Body of pancreas (tissue), 4 donors: ENCODE data around the gene TMEM35B. TPM values are rescaled to one million over a fixed set of nuclear protein-coding genes. Genes with fewer than 3 reads are reported as not detected.
"Not testable (repeated sequence)": the region's sequence is repeated elsewhere in the genome, so short reads cannot be mapped to it uniquely, and the experiment has no call there.

ENCODE experiments used
- ATAC-seq: fragments of 150-250 bp; one replicate; pipeline ENCODE4 v1.9.1; 2016
- DNase-seq, 4 donors: peaks; one replicate each; pipeline ENCODE4 v3.0.0-alpha.2; 2019
- H3K27ac ChIP-seq, 4 donors: fragments of 200-600 bp; sonication (generic); 1 replicate in 3 of 4; 2 replicates in 1 of 4; pipeline versions ENCODE4 v1.5.1 to v1.6.1; 2016 to 2019; ENCODE audit warnings: mild to moderate bottlenecking in 1 of 4, mixed read lengths in 1 of 4, moderate library complexity in 1 of 4
- H3K27me3 ChIP-seq, 2 donors: fragments of 200-600 bp; sonication (generic); one replicate each; pipeline ENCODE4 v1.6.0; 2016; ENCODE audit warnings: mild to moderate bottlenecking in 1 of 2
- H3K36me3 ChIP-seq, 2 donors: fragments of 200-600 bp; sonication (generic); replicated peaks in 1 of 2; 2 replicates each; pipeline ENCODE4 v1.5.1; 2016; ENCODE audit warnings: low read depth in 2 of 2; ENCODE audit not compliant: insufficient read depth in 1 of 2
- H3K4me1 ChIP-seq: fragments of 200-600 bp; sonication (generic); one replicate; pipeline ENCODE4 v1.6.0; 2016
- H3K4me3 ChIP-seq, 2 donors: fragments of 200-600 bp; sonication (generic); 1 replicate in 1 of 2; 2 replicates in 1 of 2; pipeline ENCODE4 v1.5.1; 2016 to 2019
- H3K9me3 ChIP-seq, 3 donors: fragments of 200-600 bp; sonication (generic); 1 replicate in 2 of 3; 2 replicates in 1 of 3; pipeline ENCODE4 v1.5.1; 2016
- POLR2A ChIP-seq, 3 donors: fragments of 450-650 bp; IDR thresholded peaks; one replicate each; pipeline ENCODE4 v1.6.1; 2016; ENCODE audit warnings: antibody characterized with exemption in 3 of 3, mild to moderate bottlenecking in 2 of 3
- WGBS, 2 donors: methylation state at CpG; one replicate each; pipeline ENCODE4 v1.1.5; 2017; 5-methylcytosine and 5-hydroxymethylcytosine counted together
- intact Hi-C: fragments of 100-400 bp; cut with DNase I; formaldehyde crosslinking; loops from one replicate; pipeline ENCODE4 v1.15.1; 2023
- small RNA-seq: library from RNA; depleted of rRNA; stranded (forward); fragments of <200 nt; gene quantifications from one replicate; pipeline ENCODE3, GENCODE V24; 2016
- total RNA-seq, 2 donors: library from RNA; depleted of rRNA; stranded (reverse); fragments of >200 nt; gene quantifications; one replicate each; pipeline ENCODE4 v1.1.0, GENCODE V29; 2016
- TF ChIP-seq, protein P1 (sequence below), 7 experiments: fragments of 450-650 bp in 4 of 7; fragments of 200-600 bp in 3 of 7; sonication (generic) in 3 of 7; IDR thresholded peaks; one replicate each; pipeline ENCODE4 v1.5.1; 2016 to 2019; ENCODE audit warnings: antibody characterized with exemption in 7 of 7

Gene TMEM35B
- total RNA-seq, 2 donors from 2014 or later: 15.5 to 37.1 TPM

DNA sequence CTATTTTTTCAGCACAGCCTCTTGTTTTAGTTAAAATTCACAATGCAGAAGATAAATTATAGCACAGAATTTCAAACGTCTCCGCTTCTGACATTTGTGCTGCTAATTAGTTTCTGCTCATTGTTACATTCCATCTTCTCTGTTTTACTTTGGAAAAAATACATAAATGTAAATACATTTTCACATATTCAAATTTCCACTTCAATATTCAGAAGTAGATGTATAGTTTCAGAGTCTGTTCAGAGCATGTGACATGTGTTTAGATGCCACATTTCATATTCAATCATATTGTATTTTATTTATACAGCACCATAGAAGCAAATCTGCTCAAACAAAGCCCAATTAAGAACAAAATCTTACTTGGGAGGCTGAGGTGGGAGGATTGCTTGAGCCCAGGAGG, 19.6 kb downstream of the TMEM35B start:
- no peak for ATAC-seq
- intact Hi-C loops: no loop called here
- WGBS, 2 donors: 67 to 78% methylated on average over 2 of the region's 2 CpGs

DNA sequence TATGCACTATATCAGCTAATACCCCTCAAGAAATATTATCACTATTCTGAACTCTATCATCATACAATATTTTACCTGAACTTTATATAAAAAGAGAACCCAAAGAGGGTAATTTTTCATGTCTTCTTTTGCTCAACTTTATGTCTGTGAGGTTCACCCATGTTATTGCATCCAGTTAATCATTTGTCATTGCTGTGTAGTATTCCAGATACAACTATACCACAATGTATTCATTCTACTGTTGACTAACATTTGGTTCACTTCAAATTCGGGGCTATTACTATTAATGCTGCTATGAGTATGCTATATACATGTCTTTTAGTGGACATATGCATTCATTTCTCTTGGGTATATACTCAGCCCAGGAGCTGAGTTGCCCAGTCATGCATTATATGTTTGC, 34.7 kb downstream of the TMEM35B start:
- no peak for TF ChIP-seq POLR2A (IDR thresholded peaks at IDR 0.05)
- TF ChIP-seq, protein P1, sequence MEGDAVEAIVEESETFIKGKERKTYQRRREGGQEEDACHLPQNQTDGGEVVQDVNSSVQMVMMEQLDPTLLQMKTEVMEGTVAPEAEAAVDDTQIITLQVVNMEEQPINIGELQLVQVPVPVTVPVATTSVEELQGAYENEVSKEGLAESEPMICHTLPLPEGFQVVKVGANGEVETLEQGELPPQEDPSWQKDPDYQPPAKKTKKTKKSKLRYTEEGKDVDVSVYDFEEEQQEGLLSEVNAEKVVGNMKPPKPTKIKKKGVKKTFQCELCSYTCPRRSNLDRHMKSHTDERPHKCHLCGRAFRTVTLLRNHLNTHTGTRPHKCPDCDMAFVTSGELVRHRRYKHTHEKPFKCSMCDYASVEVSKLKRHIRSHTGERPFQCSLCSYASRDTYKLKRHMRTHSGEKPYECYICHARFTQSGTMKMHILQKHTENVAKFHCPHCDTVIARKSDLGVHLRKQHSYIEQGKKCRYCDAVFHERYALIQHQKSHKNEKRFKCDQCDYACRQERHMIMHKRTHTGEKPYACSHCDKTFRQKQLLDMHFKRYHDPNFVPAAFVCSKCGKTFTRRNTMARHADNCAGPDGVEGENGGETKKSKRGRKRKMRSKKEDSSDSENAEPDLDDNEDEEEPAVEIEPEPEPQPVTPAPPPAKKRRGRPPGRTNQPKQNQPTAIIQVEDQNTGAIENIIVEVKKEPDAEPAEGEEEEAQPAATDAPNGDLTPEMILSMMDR (IDR thresholded peaks at IDR 0.05): no peak
- whole genome bisulfite sequencing, 2 donors: 22 to 28% methylated on average over 1 of the region's 1 CpG
- H3K4me3 ChIP-seq: no peak overlapping the region
- ATAC-seq (no peak), DNase-seq (no peak)
- H3K27me3 ChIP-seq: no peaks in the 10 kb centered on the region
- no peaks in the 10 kb centered on the region for H3K9me3 ChIP-seq
- H3K36me3 ChIP-seq: no peaks in the 10 kb centered on the region
- no peak overlapping the region for H3K27ac ChIP-seq
- intact Hi-C loops: no loop called here
- H3K4me1 ChIP-seq: no peaks in the 10 kb centered on the region

More for the DNA sequence above, 19.6 kb downstream of the TMEM35B start:
- Histone ChIP-seq H3K36me3 (no peaks in the 10 kb centered on the region), H3K4me3 (no peak overlapping the region), H3K27ac (no peak overlapping the region), H3K4me1 (no peaks in the 10 kb centered on the region), H3K27me3 (no peaks in the 10 kb centered on the region), H3K9me3 (no peaks in the 10 kb centered on the region)
- TF ChIP-seq POLR2A (IDR thresholded peaks at IDR 0.05): no peak
- TF ChIP-seq, protein P1 (IDR thresholded peaks at IDR 0.05): no peak
- DNase-seq: no peak

DNA sequence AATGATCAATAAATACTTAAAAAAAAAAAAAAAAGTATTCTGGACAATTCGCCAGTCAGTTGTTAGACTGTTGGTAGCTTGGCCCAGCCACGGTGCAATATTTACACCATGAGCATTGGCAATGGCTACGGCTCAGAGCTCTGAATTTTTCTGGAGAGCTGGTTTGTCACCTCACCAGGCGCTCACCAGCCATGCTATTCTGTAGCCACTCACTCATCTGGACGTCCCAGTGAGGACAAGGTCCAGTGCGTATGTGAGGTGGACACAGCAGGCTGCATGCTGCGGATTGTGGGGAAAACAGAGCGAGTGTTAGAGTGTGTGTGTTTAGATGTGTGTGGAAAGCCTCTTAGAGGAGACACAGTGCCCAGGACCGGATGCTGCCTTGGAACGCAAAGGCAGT, 36.4 kb downstream of the TMEM35B start:
- intact Hi-C loops, DNase-seq, H3K4me3 ChIP-seq: not testable (repeated sequence)

DNA sequence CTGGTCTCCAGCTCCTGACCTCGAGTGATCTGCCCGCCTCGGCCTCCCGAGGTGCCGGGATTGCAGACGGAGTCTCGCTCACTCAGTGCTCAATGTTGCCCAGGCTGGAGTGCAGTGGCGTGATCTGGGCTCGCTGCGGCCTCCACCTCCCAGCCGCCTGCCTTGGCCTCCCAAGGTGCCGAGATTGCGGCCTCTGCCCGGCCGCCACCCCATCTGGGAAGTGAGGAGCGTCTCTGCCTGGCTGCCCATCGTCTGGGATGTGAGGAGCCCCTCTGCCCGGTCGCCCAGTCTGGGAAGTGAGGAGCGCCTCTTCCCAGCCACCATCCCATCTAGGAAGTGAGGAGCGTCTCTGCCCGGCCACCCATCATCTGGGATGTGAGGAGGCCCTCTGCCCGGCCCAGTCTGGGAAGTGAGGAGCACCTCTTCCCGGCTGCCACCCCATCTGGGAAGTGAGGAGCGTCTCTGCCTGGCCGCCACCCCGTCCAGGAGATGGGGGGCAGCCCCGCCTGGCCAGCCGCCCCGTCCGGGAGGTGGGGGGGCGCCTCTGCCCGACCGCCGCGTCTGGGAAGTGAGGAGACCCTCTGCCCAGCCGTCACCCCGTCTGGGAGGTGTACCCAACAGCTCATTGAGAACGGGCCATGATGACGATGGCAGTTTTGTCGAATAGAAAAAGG, 37.4 kb downstream of the TMEM35B start:
- H3K27me3 ChIP-seq, H3K27ac ChIP-seq, H3K4me3 ChIP-seq, H3K36me3 ChIP-seq, ATAC-seq, DNase-seq, H3K4me1 ChIP-seq, intact Hi-C loops, H3K9me3 ChIP-seq: not testable (repeated sequence)
- 85 to 92% methylated on average over 13 to 32 of the region's 41 CpGs for WGBS, 2 donors

More for the DNA sequence above, 36.4 kb downstream of the TMEM35B start:
- ATAC-seq, H3K4me1 ChIP-seq, H3K9me3 ChIP-seq, H3K27me3 ChIP-seq, H3K27ac ChIP-seq, H3K36me3 ChIP-seq: not testable (repeated sequence)
- 78 to 83% methylated on average over 10 of the region's 10 CpGs for WGBS, 2 donors

DNA sequence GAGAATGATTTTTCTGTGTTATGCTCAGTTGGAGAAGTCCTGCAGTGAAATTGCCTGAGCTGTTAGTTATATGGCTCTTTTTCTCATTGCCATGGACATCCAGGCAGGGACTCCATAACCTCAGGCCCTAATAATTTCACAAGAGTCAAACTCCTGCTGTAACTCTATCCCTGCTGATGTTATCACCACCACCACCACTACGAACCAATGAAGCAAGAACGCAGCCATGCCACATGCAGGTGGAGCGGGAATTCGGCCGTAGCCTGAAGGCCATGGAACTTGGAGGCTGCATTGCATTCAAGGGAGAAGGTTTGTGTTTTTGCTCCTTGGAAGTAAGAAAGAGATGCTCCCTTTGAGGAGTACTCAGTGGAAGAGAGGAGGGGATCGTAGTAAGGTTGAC, 38.9 kb downstream of the TMEM35B start:
- Histone ChIP-seq H3K27ac (no peak overlapping the region), H3K9me3 (no peaks in the 10 kb centered on the region), H3K27me3 (no peaks in the 10 kb centered on the region), H3K4me3 (no peak overlapping the region), H3K36me3 (no peaks in the 10 kb centered on the region), H3K4me1 (no peaks in the 10 kb centered on the region)
- 83 to 85% methylated on average over 6 of the region's 6 CpGs for WGBS, 2 donors
- no peak for ATAC-seq
- intact Hi-C loops: no loop called here
- DNase-seq: no peak
- TF ChIP-seq, protein P1 (IDR thresholded peaks at IDR 0.05): no peak
- TF ChIP-seq POLR2A (IDR thresholded peaks at IDR 0.05): no peak

DNA sequence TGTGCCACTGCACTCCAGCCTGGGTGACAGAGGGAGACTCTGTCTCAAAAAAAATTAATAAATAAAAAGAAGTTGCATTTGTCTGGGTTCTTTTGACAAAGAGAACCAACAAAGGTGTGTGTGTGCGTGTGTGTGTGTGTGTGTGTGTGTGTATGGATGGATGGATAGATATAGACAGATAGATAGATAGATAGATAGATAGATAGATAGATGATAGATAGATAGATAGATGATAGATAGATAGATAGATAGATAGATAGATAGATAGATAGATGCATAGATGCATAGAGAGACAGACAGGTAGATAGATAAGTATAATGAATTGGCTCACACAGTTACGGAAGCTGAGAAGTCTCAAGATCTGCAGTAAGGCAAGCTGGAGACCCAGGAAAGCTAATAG, 43.3 kb downstream of the TMEM35B start:
- H3K36me3 ChIP-seq, H3K4me1 ChIP-seq, H3K27ac ChIP-seq, H3K27me3 ChIP-seq, intact Hi-C loops, DNase-seq, ATAC-seq, H3K9me3 ChIP-seq, H3K4me3 ChIP-seq: not testable (repeated sequence)
- 87 to 94% methylated on average over 2 of the region's 2 CpGs for WGBS, 2 donors

Small RNA genes lying within 50 kb of the gene (small RNA-seq; reads per million reads assigned to genes)
- gene TMEM35B: not detected

Other genes starting within 250 kb of the TMEM35B start
- not detected for gene GJB5, start 230.3 kb downstream of the TMEM35B start, total RNA-seq
- gene GJB4, start 225.6 kb downstream of the TMEM35B start, total RNA-seq: not detected
- gene GJB3, start 204.1 kb downstream of the TMEM35B start, total RNA-seq: under 1 TPM in 1 of 2 donors, not detected in 1; 0.52 TPM
- gene GJA4, start 192.3 kb downstream of the TMEM35B start, total RNA-seq: 10 to 100 TPM in 1 of 2 donors, 1 to 10 TPM in 1; 4.7 to 20.8 TPM
- 10 to 100 TPM in 1 of 2 donors, 1 to 10 TPM in 1; 7.8 to 22.1 TPM for gene SMIM12, start 125.6 kb downstream of the TMEM35B start, total RNA-seq
- 1 to 10 TPM in 1 of 2 donors, under 1 TPM in 1; 0.52 to 2.3 TPM for gene DLGAP3, start 55.7 kb downstream of the TMEM35B start, total RNA-seq
- 10 to 100 TPM; 15.0 to 16.5 TPM for gene ZMYM6, start 46.6 kb upstream of the TMEM35B start, total RNA-seq
- 1 to 10 TPM; 4.3 to 6.0 TPM for gene ZMYM1, start 94.0 kb upstream of the TMEM35B start, total RNA-seq
- 100 to 1,000 TPM; 163 to 170 TPM for gene SFPQ, start 207.8 kb upstream of the TMEM35B start, total RNA-seq